NCI-H1048 (cell line): ENCODE data around the gene GIMAP2.
"Not testable (repeated sequence)": the region's sequence is repeated elsewhere in the genome, so short reads cannot be mapped to it uniquely, and the experiment has no call there.

Experiments used
- DNase-seq: peaks from one replicate; lab custom pipeline; 2025; lab: John Stamatoyannopoulos, UW

GIMAP2 gene

DNA sequence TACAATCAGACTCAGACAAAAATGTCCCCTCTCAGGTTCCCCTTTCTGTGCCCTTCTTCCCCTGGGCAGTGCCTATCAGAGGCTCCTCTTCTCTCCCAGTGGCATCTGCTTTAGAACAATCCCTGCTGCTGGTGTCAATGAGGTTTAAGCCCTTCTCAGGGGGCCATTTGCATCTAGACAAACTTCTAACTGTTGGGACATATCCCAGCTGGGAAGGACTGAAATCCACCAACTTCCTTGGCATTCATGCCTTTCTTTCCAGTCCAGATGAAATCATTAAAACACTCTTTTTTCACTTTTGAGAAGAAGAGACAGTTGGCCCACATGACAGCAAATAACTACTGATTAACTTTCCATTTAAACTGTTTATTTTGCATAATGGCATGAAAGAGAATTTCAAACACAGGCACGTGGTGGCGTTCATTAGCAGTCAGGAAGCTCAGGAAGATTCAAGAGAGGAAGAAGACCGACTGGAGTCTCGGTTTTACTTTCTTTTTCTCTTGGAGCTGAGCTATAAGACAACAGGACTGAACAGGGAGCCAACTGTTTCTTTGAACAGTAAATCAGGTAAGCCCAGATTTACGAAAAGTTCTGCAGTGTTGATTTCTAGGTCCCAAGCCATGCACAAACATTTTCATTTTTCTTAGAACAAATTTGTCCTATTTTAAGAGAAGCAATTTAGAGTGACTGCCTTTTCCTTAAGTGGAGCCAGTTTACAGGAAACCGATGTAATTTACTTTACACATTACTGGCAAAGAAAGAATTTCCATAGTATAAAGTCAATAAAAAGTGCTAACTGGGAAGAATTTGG is at the start of gene GIMAP2:
Gene GIMAP2 (plus strand): TSS at position 488 of the 811 bp plus-strand sequence. CDS start 1,354 bp downstream, outside the sequence.
- DNase-seq: no peak

DNA sequence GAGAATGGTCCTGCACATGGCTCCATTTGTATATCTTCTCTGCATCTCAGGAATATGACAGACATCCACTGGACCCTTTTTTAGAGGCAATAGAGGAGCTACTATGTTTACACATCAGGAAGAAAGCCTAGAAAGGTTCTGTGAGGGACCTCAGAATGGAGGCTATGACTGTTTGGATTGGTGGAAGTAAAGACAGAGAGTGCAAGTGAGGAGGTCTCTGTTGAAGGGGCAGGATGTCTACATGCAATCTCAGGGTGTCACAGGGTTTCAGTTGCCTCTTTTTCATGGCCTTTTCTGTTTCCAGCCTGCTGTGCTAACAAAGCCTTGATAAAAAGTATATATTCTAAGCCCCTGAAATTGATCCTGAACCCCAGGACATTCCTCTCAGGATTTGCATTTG is 43.7 kb upstream of the GIMAP2 start:
- no peak for DNase-seq

DNA sequence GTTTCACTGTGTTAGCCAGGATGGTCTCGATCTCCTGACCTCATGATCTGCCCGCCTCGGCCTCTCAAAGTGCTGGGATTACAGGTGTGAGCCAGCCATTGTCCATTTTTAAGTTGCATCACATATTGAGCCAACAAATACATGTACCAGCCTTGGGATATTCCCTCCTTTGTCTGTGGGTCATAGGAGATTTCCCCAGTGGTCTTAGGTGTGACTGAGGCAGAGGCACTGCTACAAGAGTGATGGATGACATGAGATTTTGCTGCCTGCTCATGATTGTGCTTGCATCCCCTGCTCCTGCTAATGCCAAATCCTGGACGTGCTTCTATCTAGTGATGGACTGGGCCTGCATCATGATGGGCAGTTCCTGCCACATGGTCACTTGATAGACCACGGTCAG is 42.6 kb upstream of the GIMAP2 start:
- DNase-seq: no peak

DNA sequence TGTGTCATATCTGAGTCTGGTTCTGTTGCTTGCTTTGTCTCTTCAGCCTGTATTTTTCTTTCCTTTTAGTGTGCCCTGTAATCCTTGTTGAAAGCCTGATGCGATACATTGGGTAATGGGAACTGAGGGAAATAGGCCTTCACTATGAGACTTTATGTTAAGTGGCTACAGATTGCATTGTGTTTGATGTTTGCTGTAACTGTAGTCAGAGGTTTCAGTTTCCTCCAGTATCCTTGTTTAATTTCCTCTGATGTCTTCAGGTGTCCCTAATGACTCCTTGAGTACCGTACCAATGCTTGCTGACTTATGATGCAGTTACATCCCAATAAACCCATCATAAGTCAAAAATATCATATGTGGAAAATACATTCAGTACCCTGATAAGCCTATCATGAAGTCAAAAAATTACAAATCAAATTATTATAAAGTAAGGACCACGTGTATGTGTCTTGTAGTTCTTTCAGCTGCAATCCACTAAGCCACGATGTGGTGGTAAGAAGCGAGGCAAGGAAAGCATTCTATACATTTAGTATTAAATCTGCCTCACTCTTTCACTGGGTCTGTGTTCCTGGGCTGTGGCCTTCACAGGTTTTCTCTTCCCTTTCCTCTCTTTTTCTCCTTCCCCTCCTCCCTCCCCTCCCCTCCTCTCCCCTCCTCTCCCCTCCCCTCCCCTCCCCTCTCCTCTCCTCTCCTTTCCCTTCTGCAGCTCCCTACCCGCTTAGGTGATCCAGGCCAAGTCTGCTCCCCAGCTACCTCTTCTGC is 40.1 kb upstream of the GIMAP2 start:
- no peak for DNase-seq

DNA sequence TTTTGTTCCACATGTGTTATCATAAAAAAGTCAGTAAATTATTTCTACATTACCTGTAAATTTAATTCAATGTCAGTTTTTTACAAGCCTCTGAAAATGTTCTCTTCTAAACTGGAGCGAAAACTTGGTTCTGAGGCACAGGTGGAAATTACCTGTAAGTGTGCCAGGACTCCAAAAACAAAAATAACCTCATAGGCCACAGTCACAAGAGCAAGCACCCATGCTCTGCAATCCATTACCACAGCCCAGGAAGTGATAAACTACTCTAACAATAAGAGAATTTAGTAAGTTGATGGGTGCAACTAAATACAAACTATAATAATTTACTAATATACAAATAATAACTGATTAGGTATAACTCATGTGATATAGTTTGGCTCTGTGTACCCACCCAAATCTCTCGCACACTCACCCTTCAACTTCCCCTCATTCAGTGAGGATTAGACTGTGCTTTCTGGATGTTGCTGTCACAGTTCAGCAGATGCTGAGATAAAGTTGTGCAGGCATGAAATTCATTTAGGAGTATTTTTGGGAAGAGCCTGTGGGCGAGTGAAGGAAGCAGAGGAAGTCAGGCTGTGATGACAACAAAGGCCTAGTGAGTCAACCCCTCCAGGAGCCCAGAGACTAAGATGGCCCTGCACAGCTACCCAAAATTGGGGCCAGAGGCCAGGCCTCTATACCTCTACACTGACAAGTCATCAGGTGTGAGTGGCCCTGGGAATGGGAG is 37.0 kb upstream of the GIMAP2 start:
- DNase-seq: no peak

DNA sequence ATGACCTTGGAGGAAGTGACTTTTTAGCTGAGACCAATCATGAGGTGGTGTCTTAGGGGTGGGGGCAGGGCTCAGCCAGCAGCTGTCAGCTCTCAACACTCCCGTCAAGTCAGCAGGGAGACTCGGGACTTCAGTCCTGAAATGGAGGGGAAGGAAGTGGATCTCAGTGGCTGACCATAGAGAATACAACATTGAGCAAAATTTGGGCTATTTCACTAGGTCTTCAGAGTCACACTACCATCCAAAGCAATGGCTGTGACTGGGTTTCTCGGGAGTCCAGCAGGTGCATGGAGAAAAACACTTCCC is 36.5 kb upstream of the GIMAP2 start:
- no peak for DNase-seq

DNA sequence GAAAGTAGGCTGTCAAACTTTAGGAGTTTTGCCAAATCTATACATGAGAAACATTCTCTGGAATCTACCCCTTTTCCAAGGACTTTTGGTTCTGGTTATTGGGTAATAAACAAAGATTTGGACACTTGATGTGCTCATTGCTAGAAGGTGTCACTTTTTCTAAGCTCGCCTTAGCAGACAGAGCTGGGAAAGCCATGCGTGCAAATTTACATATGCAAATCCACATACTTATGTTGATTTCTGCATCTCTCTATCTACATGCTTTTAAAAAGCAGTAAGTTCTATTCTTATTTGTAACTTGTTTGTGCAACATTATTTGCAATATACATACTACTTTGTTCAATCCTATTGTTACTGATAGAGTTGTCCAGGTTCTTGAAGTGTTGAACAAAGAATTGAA is 30.8 kb upstream of the GIMAP2 start:
- no peak for DNase-seq

DNA sequence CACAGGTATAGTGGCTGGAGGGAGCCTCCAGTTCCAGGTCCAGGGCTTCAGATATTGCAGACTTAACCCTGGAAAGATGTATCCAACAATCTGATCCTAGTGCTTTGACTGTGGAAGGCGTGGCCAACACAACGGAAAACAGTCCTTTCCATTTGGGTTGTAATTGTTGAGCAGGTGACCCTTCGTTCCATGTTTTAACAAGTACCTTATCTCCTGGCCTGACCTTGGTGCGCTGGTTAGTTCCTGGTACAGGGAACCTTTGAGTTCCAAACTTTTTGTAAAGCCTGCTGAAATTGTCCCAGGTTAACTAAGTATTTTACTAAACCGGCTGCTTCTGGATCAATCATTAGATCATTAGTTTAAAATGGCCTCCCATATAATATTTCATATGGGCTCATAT is 29.5 kb upstream of the GIMAP2 start:
- no peak for DNase-seq

DNA sequence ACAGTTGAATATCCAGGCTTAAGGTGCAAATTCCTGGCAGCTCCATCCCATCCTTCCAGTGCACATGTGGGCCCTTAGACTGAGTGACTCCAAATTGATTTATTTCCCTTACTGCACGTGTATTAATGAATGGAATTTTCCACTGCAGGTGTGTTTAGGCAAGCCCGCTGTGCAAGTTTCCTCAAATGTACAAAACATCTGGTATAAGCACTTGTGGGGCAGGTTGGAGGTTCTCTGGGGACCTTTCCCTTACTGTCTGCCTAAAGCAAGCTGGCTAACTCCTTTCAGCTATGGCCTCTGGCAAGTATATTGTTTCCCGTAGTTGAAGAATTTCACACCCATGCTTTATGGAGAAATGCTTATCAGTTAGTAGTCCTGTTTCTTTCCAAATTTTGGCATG is 28.0 kb upstream of the GIMAP2 start:
- DNase-seq: no peak

DNA sequence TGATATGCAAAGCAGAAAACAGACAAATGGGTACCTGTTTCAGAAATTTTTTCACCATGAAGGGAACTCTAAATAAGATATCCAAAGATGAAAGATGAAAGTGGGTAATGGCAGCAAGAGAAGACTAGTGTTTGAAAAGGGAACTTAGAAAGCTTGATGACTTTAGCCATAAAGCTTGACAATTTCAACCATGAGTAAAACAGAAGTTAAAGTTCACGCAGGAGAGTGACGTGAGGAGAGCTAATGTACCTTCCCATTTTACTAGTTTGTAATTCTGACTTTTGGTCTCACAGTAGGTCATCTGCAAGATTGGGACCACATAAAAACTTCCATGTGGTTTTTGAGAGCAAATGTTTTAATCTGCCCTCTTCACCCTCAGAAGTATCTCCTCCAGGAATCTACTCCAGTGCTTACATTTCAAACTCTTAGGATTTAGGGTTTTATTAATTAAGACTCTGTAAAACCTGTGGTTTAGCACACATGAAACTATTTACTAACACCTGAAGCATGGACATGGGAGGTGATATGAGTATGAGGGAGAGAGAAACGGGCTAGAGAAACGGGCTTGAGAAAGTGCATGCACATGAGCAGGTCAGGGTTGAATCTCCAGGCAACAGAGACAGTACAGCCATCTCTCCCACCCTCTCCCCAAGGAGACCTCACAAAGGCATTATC is 24.4 kb upstream of the GIMAP2 start:
- no peak for DNase-seq

DNA sequence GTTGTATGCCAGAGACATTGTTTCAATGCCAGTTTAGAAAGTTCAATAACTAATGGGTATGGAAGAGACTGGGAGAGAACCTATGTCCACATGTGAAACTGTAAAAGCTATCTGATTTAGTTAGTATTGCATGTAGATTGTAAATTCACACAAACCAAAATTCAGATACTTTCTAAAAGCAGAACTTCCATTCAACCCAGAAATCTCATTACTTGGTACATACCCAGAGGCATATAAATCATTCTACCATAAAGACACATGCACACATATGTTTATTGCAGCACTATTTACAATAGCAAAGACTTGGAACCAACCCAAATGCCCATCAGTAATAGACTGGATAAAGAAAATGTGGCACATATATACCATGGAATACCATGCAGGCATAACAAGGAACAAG is 22.7 kb upstream of the GIMAP2 start:
- not testable (repeated sequence) for DNase-seq

DNA sequence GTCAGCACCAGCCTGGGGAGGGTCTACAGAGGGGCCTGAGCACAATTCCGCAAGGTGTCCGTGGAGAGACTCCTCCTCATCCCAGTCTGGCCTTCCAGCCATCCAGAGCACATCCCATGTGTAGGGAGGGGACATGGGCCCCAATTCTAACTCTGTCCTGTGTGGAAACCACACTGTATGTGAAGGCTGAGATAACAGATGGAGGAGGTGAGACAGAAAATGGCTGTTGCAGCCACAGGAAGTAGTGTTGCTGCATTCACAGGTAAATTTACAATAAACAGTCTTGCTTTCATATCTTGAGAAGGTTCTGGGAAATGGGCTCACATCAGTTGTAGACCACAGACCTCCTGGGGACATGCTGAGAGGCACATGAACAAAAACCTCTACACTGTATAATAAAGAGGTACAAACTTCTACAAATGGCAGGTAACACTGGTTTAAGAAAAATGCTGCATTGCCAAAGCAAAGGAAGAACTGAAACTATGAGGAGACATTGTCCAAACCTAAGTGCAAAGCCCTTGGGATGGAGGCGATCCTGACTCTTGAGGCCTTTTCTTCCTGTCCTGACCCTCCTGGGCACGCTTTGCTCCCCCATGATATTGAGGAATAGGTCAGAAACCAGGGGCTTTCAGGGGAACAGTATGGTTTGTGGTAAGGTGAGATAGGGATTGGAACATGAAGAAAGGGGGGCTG is 21.6 kb upstream of the GIMAP2 start:
- DNase-seq: no peak

DNA sequence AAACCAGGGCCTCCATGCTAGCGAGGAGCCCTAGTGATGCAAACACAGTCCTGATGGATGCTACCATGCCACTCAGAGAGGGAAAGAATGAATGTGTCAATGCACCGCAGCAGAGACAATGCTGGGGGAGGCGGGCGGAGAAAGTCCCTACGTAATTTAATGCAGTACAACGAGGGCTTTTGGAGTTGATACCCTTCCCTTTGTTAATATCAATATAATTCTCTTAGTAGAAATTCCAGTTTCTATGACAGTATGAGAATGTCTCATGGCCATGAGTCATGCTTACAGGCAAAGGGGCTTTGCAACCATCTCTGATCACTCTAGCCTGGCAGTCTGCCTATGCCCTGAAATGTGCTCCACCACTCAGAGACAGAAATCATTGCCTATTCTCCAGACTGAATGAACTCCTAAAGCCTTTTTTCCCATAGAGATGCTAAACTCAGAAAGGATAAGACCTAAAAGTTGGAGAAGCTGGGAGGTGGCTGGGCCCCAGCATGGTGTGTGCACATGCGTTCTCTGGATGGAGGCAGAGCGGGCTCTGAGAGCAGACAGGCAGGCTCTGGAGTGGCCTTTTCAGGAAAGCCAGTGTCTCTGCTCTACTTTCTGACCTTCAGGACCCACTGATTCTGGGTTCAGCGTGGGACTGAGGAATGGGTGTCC is 20.3 kb upstream of the GIMAP2 start:
- no peak for DNase-seq

DNA sequence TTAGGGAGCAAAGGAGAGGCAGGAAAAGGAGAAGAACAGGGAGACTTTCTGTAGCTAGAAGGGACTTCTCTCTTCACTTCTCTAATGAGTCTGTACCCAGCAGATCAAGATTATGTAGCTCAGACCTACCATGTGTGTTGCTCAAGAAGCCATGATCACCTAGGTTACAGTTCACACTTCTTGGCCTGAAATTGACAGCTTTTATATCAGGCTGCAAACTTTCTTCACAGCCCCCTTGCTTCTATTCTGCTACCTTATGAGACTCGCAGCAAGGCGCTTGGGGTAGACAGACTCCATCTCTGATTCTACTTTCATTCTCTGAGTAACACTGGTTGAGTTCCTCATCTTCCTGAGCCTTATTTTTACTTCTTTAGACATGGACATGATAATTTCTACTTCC is 19.6 kb upstream of the GIMAP2 start:
- no peak for DNase-seq

DNA sequence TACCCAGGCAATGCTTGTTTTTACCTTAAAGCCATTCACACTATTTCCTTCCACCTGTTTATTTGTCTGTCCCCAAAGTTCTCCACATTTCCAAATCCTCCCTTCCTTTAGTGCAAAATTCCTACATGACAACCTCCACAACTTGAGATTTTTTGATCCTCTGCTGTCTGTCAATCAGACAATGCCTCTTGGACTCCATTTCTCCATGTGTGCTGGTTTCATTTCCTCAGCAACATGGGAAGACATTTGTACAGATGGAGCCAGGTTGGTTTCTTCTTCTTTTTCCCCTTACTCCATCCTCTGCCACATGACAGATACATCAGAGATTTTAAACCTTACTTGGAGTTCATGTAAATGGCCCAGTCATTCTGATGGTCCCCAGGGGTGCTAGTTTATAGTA is 19.1 kb upstream of the GIMAP2 start:
- no peak for DNase-seq

DNA sequence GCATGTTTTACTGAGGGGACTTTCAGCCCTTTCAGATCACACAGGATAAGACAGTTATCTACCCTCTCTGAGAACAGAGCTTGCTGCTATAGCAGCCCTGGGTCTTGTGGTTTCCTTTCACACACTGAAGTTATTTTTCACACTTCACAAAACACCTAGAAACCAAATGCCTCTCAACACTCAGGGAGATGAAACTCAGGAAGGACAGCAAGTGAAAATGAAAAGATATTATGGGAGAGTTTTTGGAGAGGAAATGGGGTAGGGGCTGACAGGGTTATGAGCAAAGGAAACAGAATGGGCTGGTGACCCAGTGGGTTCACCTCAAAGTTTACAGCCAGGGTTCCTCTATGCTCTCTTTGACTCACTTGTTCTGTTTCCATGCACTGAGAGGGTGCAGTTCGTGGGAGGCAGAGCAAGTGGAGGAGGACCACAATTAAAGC is 17.0 kb upstream of the GIMAP2 start:
- no peak for DNase-seq

DNA sequence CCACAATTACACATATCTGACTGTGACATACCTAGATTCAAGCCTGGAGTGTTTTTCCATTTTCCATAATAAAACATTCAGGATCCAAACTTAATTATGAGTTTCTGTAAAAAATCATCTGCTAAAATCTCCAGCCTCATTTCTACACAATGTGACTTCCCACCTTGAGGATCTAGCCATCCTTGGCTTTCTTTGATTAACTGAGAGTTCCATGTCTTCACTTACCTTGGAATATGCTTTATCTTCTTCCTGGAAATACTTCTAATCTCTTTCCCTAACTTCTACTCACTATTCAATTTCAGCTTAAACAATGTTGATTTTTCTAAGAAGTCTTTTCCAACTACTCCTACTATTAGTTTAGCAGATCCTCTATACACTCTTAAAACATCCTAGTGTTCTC is 16.5 kb upstream of the GIMAP2 start:
- no peak for DNase-seq

DNA sequence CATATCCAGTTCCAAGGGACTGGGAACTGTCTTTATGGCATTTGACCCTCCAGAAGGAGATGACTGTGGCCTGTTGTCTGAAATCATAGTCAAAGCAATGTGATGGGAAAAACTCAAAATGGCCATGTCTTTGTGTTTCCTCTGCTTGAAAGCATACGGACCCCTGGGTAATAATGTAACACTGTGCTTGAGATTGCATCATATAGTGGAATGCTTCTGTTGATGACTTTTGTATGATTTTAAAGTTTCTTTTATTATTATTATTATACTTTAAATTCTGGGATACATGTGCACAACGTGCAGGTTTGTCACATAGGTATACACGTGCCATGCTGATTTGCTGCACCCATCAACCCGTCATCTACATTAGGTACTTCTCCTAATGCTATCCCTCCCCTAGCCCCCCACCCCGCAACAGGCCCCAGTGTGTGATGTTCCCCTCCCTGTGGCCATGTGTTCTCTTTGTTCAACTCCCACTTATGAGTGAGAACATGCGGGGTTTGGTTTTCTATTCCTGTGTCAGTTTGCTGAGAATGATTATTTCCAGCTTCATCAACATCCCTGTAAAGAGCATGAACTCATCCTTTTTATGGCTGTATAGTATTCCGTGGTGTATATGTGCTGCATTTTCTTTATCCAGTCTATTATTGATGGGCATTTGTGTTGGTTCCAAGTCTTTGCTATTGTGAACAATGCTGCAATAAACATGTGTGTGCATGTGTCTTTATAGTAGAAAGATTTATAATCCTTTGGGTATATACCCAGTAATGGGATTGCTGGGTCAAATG is 13.5 kb upstream of the GIMAP2 start:
- not testable (repeated sequence) for DNase-seq

DNA sequence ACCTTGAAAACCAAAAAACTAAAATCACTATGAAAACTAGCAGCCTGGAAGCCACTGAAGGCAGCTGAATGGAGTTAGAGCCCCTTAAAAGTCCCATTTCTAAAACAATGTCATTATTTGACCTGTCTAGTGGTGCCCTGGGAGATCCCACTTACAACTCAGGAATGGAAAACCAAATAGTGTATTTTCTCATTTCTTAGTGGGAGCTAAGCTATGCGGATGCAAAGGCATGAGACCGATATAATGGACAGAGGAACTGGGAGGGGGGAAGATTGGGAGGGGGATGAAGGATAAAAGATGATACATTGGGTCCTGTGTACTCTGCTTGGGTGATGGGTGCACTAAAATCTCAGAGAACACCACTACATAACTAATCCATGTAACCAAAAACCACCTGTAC is 9.8 kb upstream of the GIMAP2 start:
- no peak for DNase-seq

DNA sequence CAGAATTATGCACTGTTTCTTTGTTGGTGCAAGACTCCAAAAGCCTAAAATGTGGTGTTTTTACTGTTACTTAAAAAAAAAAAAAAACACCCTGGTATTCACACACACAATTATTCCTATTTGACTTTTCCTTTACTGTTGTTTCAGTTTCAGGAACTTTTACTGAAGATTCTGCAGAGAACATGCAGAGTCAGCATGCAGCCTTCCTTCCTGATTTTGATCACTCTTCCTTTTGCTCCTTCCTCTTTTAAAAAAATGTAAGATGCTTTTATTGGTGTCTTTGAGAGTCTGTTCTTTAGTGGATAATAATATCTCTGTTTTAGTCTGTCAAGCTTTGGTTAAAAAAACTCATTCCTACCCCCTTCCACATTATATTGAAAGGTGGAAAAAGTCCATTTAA is 9.2 kb upstream of the GIMAP2 start:
- not testable (repeated sequence) for DNase-seq
